COR-L47 (cell line): ENCODE results near the gene NT5DC2.

ENCODE experiments used
- DNase-seq: peaks from one replicate; lab custom pipeline; 2025; lab: John Stamatoyannopoulos, UW

NT5DC2 gene

DNA sequence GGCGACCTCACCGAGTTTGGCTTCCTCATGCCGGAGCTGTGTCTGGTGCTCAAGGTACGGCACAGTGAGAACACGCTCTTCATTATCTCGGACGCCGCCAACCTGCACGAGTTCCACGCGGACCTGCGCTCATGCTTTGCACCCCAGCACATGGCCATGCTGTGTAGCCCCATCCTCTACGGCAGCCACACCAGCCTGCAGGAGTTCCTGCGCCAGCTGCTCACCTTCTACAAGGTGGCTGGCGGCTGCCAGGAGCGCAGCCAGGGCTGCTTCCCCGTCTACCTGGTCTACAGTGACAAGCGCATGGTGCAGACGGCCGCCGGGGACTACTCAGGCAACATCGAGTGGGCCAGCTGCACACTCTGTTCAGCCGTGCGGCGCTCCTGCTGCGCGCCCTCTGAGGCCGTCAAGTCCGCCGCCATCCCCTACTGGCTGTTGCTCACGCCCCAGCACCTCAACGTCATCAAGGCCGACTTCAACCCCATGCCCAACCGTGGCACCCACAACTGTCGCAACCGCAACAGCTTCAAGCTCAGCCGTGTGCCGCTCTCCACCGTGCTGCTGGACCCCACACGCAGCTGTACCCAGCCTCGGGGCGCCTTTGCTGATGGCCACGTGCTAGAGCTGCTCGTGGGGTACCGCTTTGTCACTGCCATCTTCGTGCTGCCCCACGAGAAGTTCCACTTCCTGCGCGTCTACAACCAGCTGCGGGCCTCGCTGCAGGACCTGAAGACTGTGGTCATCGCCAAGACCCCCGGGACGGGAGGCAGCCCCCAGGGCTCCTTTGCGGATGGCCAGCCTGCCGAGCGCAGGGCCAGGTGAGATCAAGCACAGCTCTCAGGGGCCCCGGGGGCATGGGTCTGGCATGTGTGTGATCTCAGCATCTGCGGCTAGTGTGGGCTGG, 45.6 kb downstream of the NT5DC2 start:
- no peak for DNase-seq

DNA sequence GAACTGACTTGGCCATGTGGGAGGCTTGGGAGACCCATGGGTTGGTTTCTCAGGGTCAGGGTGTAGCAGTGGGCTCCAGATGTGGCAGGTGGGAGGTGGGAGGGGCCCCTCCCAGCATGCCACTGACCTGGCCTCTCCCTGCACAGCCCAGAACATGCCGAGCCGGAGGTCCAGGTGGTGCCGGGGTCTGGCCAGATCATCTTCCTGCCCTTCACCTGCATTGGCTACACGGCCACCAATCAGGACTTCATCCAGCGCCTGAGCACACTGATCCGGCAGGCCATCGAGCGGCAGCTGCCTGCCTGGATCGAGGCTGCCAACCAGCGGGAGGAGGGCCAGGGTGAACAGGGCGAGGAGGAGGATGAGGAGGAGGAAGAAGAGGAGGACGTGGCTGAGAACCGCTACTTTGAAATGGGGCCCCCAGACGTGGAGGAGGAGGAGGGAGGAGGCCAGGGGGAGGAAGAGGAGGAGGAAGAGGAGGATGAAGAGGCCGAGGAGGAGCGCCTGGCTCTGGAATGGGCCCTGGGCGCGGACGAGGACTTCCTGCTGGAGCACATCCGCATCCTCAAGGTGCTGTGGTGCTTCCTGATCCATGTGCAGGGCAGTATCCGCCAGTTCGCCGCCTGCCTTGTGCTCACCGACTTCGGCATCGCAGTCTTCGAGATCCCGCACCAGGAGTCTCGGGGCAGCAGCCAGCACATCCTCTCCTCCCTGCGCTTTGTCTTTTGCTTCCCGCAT, 46.4 kb downstream of the NT5DC2 start:
- no peak for DNase-seq

DNA sequence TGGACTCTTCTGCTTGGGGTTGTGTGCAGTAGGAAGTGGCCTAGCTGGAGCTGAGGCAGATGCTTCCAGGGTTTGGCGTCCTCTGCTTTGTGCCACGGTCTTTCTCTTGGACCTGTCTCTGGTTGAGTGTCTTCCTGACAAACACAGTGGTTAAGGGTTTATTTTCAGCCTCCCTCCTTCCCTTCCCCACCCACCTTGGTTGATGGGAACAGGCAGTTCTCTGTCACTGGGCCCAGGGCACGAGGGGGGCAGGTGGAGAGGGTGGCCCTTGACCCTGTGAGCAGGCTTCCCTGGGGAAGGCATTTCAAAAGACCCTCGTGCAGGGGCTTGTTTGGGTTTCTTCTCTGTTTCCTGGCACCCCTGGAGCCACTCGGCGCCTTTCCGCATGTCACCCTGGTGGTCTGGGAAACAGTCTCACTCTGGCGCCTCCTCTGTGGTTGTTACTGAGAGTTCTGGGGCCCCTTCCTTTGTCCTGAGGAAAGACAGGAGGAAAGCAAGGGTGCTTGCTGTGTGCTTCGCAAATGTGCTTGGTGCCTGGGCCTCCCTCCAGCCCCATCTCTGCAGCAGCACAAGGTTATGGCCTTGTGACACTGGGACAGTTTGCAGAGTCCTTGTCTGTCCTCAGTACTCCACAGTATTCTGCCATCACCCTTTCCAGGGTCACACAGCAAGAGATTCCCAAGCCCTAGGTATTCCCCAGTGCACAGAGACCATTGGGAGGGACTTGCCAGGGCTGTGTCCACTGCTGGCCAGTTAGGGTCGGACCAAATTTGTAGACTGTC, 48.8 kb downstream of the NT5DC2 start:
- DNase-seq, result no peak

DNA sequence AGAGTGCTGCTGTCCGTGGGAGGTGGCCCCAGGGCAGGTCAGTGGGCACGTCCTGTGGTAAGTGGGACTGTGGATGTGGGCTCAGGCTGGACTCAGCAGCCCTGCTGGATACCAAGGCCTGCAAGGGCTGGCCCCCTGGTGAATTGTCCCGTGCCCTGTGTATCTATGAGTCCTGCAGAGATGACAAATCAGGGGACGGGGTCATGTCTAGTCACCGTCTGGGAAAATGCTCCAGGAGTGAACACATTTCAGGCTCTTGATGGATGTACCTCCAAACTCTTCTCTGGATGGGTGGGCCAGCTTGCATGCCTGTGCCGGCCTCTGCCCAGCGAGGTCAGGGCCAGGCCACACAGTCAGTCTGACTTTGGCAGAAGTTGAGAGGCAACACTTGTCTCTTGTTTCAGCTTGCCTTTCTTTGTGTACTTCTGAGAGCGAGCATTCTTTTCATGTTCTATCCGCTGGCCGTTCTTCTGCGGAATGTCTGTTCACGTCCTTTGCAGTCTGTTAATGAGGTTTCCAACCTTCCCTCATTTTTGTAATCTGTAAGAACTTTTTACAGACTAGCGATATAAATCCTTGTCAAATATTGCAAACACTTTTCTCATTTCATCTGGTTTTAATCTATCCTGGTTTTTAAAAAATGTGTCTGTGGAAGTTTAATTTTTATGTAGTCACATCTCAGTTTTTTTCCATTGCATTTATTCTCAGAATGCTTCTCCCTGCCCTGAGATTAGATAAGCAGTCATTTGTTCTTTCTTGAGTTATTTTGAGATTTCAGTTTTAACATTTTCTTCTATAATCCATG, 49.9 kb downstream of the NT5DC2 start:
- DNase-seq, result no peak

DNA sequence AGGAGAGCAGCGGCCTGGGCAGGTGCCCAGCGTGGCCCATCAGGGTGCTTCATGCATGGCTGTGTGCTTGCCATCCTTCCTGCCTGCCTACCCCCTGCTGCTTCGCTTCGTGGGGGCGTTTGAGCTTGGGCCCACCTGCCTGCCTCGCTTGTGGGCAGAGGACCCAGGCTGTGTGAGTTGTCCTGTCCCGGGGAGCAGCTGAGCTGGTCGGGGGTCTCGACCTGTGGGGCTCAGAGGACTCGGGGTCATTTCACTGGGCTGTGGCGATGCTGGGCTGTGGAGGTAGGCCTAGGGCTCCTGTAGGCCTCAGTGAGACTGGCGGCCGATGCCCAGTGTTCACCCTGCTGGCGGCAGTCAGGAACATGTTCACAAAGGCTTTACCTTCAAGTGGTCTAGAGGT, 50.6 kb downstream of the NT5DC2 start:
- no peak for DNase-seq

DNA sequence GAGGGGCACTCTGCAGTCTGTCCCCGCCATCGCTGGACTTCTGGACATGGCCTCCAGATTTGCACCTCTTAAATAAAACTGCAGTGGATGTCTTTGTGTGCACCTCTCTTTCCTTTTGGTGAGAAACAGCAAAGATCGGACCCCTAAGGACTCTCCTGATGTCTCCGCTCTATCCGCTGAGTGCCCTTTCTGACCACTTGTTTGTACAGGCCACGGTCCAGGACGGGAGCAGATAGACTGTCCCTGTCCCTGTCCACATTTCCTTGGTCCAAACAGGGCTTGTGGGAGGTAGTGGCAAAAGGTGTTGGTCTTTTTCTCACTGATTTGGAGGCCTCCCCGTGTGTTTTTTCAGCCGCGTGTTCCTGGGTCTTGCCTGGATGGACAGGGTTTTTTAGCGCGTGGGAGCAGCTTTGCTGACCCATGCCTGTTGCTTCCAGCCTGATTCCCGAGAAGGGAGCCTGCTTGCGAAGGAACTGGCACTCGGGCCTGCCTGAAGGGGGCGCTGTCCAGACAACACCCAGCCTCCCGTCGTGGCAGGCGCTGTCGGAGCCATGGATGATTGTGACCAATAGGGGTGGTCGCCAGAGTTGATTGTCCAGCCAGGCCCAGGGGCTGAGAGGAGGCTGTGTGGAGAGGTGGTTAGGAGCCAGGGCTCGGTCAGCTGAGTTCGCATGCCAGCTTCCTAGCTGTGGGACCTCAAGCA, 51.7 kb downstream of the NT5DC2 start:
- no peak for DNase-seq

DNA sequence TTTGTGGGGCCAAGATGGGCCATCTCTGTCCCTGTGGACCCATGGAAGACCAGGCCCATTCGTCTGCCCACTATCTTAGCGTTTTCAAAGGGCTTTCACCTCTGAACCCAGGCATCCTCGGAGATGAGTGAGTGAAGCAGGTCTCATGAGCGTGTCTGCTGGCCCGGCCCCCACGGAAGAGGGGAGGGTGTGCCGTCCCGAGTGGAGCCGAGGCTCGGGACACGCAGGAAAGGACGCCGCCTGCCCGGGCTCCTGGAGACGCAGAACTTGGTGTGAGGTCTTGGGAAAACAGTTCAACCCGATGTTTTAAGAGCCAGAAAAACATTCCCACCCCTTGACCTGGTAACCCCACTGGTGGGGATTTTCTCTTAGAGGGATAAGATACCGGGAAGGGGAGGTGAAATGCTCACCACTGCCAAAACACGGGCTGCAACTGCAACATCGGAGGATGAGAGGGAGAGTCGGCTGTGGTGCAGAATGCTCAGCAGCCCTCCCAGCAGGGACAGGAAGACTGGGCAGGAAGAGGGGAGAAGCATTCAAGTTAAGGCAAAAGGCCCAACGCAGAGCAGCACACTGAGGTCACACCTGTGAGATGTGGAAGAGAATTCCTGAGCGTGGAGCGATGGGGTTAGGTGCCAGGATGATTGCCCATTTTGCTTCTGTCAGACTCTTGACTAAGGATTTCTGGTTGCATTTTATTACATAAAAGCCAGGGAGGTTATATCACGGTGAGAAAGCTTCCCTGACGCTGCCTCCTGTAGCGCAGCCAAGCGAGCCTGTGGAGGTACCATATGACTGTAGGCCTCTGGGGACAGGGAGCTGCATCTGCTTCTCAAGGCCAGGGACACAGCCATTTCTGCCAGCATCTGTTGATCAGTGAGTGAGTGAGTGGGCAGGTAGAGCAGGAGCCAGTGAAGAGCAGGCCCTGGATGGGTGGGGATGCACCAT, 52.6 kb downstream of the NT5DC2 start:
- no peak for DNase-seq

DNA sequence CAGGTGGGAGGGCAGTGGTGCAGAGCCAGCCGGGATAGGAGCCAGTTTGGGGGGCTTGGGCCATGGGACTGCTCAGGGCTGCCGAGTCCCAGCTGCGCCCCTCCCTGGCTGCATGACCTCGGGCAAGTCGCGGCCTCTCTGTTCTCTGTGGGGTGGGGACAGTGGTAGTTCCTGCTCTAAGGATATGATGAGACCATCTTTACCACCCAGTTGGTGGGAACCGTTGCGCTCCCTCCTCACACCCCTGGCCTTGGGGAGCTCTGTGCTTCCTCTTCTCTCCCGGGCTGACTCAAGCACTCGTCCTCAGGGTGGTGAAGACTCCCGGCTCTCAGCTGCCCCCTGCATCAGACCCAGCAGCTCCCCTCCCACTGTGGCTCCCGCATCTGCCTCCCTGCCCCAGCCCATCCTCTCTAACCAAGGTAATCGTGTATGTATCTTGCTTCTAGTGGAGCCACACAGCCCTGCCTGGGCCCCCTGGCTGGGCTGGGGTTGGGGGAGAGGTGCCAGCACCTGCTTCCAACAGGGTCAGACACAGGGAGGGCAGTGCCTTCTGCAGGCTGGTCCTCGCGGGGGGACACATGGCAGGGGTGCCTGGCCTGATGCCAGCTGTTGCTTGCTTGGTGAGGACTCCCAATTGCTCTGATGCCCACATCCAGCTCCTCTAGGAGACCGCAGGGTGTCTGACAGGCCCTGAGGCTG, 53.6 kb downstream of the NT5DC2 start:
- DNase-seq, result no peak

DNA sequence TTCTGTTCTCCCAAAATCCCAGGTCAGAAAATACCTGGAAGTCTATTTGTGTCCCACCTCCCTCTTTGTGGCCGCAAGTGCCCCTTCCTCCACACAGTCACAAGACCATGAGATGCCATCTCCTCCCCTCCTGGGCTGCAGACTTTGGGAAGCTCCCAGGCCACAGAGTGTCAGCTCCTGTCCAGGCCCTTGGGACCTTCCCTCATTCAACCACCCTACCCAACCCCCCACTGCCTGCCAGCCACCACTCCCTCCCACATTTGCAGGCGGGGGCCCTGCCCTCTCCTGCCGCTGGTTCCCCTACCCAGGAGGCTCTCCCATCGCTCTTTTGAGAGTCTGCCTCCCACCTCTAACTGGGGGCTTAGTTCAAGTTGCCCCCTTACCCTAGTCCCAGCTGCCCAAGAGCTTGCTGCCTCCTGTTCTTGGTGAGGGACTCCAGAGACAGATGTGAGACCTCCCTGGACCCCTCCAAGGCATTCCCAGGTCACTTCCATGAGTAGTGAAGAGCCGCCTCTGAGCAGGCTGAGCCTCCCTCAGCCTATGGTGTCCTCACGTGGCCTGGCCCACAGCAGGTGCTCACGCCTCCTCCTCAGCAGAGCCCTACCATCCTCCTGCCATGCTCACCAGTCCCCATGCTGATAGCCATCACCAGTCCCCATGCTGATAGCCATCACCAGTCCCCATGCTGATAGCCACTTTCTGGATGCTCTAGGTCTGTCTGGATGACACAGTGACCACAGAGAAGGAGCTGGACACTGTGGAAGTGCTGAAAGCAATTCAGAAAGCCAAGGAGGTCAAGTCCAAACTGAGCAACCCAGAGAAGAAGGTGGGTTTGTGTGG, 54.4 kb downstream of the NT5DC2 start:
- DNase-seq, result no peak

DNA sequence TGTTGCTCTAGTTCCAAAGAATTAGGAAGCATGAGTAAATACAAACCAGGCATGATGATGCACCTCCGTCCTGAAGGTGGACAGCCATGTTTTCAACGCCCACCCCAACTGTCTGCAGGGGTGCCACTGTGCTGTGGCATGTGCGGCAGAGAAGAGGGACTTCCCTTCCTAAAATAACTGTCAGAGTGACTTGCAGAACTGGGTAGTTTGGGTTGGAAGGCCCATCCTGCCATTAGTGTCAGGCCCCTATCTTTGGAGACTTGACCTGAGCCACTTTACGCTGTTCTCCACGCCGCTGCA, 55.9 kb downstream of the NT5DC2 start:
- no peak for DNase-seq

DNA sequence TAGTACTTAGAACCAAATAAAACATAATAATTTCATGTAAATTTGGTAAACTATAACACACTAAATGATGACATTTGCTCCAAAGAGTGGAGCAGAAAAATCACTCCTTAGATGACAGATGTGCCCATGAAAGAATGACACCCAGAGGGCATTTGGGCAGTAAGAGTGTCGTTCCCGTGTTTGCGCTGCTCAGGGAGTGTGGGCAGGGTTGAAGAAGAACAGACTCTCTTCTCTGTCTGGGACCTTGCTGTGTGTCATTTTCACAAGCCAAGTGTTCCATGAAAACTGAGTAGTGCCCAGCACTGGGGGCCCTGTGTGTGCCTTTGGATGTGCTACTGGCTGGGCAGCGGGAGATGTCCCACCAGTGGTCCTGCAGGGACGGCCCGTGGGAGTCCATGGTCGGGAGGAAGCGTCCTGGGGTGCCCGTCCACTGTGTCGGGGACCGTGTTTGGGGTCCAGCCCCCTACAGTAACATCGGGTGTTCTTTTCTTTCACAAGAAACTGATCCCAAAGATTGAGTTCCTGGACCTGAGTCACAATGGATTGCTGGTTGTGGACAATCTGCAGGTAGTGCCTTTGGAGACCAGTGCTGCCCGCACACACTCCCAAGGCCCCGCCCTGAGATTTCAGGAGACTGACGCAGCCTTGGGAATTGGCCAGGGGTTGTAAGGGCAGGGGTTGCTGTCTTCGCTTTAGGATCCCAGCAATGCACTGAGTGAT, 56.4 kb downstream of the NT5DC2 start:
- no peak for DNase-seq
